NAMALWA (cell line): ENCODE measurements around the gene PTPN11.

Experiments
- DNase-seq: peaks from one replicate; pipeline ENCODE4 v3.0.0-alpha.2; 2015; ENCODE audit warnings: low spot score

PTPN11 gene

GRCh38 chr12:112543751-112544150, 125.0 kb downstream of the PTPN11 start:
- DNase-seq, result no peak

GRCh38 chr12:112546339-112546738, 127.6 kb downstream of the PTPN11 start:
- DNase-seq, result no peak

GRCh38 chr12:112546996-112547395, 128.2 kb downstream of the PTPN11 start:
- DNase-seq, result no peak

GRCh38 chr12:112549031-112549430, 130.3 kb downstream of the PTPN11 start:
- DNase-seq, result no peak

- DNase-seq, result no peak
Observed at GRCh38 chr12:112551681-112552080, 132.9 kb downstream of the PTPN11 start.

- DNase-seq, result no peak
Observed at GRCh38 chr12:112555621-112556233, 137.0 kb downstream of the PTPN11 start.

- DNase-seq, result no peak
Observed at GRCh38 chr12:112557951-112558630, 139.3 kb downstream of the PTPN11 start.
